CD4-positive, CD25-positive, alpha-beta regulatory T cell (primary cell): Measurements from ENCODE around the gene APOLD1. TPM values are rescaled to one million over a fixed set of nuclear protein-coding genes. Genes with fewer than 3 reads are reported as not detected.
"Not testable (repeated sequence)": the region's sequence is repeated elsewhere in the genome, so short reads cannot be mapped to it uniquely, and the experiment has no call there.

Experiments
- ATAC-seq, 2 donors: fragments of 150-1000 bp; cut with Tn5 transposase; one replicate each; pipeline ENCODE4 v1.10.0; 2021; ENCODE audit warnings: low read depth in 2 of 2, moderate number of reproducible peaks in 2 of 2, moderate library complexity in 1 of 2
- DNase-seq, 3 donors: peaks; one replicate each; pipeline versions ENCODE4 v3.0.0 to v3.0.0-alpha.2; 2012 to 2022; ENCODE audit warnings: mixed read lengths in 1 of 3
- H3K27ac ChIP-seq: one replicate; pipeline ENCODE4 v1.7.0; 2013; ENCODE audit warnings: mild to moderate bottlenecking, low read length; ENCODE audit not compliant: insufficient read depth, poor library complexity, severe bottlenecking
- H3K27me3 ChIP-seq: one replicate; pipeline ENCODE4 v1.7.0; 2013; ENCODE audit warnings: low read length; ENCODE audit not compliant: control insufficient read depth, insufficient read depth
- H3K36me3 ChIP-seq: one replicate; pipeline ENCODE4 v1.7.0; 2013; ENCODE audit warnings: mild to moderate bottlenecking, low read length, moderate library complexity; ENCODE audit not compliant: control insufficient read depth, insufficient read depth
- H3K4me1 ChIP-seq: 2 replicates; pipeline ENCODE4 v1.7.0; 2013; ENCODE audit warnings: mild to moderate bottlenecking, low read length; ENCODE audit not compliant: insufficient read depth, control insufficient read depth, poor library complexity, severe bottlenecking
- H3K4me3 ChIP-seq: one replicate; pipeline ENCODE4 v1.7.0; 2013; ENCODE audit warnings: low read depth, mild to moderate bottlenecking, low read length, moderate library complexity
- H3K9me3 ChIP-seq, 2 experiments: 1 replicate in 1 of 2; 2 replicates in 1 of 2; pipeline ENCODE4 v1.7.0; 2013; ENCODE audit warnings: low read length in 2 of 2, mild to moderate bottlenecking in 1 of 2, moderate library complexity in 1 of 2; ENCODE audit not compliant: control insufficient read depth in 2 of 2
- H3K27ac Mint-ChIP-seq, 3 donors: one replicate each; pipeline ENCODE4 v1.8.0; 2020 to 2022; ENCODE audit warnings: mild to moderate bottlenecking in 3 of 3, mixed read lengths in 3 of 3, moderate library complexity in 2 of 3
- H3K27me3 Mint-ChIP-seq: one replicate; pipeline ENCODE4 v1.8.0; 2022; ENCODE audit warnings: mild to moderate bottlenecking, mixed read lengths
- H3K36me3 Mint-ChIP-seq: one replicate; pipeline ENCODE4 v1.8.0; 2020; ENCODE audit warnings: mixed read lengths
- H3K4me1 Mint-ChIP-seq, 4 donors: one replicate each; pipeline ENCODE4 v1.8.0; 2020 to 2022; ENCODE audit warnings: mixed read lengths in 4 of 4, mild to moderate bottlenecking in 1 of 4
- H3K4me3 Mint-ChIP-seq, 4 donors: one replicate each; pipeline ENCODE4 v1.8.0; 2020 to 2022; ENCODE audit warnings: mild to moderate bottlenecking in 4 of 4, mixed read lengths in 4 of 4, moderate library complexity in 3 of 4
- H3K9me3 Mint-ChIP-seq, 7 donors: one replicate each; pipeline ENCODE4 v1.8.0; 2020 to 2022; ENCODE audit warnings: mixed read lengths in 7 of 7, mild to moderate bottlenecking in 3 of 7, moderate library complexity in 2 of 7
- polyA plus RNA-seq, 4 donors: library from polyadenylated mRNA; unstranded; fragments of 300-500 nt; fragmentation: Illumina TruSeq; gene quantifications; one replicate each; pipeline ENCODE4 v1.2.3, GENCODE V29; 2021
- total RNA-seq: library from RNA; stranded (reverse); gene quantifications from one replicate; pipeline ENCODE4 v1.2.3, GENCODE V29; 2022

APOLD1 gene
- total and polyA plus RNA-seq, 5 donors from 2014 or later = 1.9 to 3.9 (median 2.8) TPM

DNA sequence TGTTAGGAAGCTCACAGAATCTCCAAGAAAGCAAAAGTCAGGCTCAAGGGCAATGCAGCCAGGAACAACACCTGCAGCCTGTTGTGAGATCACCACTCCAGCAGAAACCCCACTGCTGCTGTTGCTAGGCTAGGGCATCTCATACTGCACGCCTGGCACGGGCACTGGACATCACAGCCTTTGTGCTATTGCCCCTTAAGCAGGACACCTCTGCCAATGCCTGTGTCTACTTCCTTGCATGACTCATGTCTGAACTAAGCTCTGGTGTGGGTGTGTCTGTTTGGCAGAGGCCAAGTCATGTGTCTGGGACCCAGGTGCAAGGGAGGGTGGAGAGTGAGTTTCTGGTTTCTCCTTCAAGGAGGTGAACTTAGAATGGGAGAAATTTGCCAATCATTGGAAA, 17.7 kb downstream of the APOLD1 start:
- DNase-seq (peak; percentile 12 to 89 (median 33)), ATAC-seq (peak; percentile 80 to 82)
- Histone ChIP-seq H3K9me3 (no peaks in the 10 kb centered on the region), H3K27ac (no peak overlapping the region), H3K4me1 (peaks cover 38% of the 10 kb centered on the region), H3K27me3 (no peaks in the 10 kb centered on the region), H3K36me3 (no peaks in the 10 kb centered on the region), H3K4me3 (peak overlapping the region; percentile 48)
- Mint-ChIP-seq H3K27ac (peak overlapping the region; percentile 84 to 98 (median 90)), H3K36me3 (peaks cover 2% of the 10 kb centered on the region), H3K27me3 (no peaks in the 10 kb centered on the region), H3K9me3 (peaks cover 0 to 4% (median 0%) of the 10 kb centered on the region in 7 donors), H3K4me1 (peaks cover 20 to 69% (median 43%) of the 10 kb centered on the region in 4 donors), H3K4me3 (peak overlapping the region; percentile 43 to 87 (median 70))

DNA sequence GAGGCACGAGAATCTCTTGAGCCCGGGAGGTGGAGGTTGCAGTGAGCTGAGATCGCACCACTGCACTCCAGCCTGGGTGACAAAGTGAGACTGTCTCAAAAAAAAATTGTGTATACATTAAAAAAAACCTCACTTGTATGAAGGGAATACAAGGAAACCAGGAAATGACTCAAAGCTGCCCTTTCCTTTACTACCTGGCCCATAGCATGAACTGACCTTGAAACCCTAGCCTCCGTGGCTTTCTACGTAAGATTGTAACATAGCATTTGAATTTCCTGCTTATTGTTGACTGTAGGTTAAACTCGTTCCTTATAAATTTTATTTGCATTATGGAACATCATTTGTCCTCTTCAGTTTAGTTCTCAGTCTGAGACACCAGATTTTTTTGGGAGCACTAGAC, 18.6 kb downstream of the APOLD1 start:
- peaks cover 2% of the 10 kb centered on the region for H3K36me3 Mint-ChIP-seq
- no peaks in the 10 kb centered on the region for H3K27me3 ChIP-seq
- peak overlapping the region; percentile 17 for H3K27ac ChIP-seq
- H3K4me1 Mint-ChIP-seq = peaks cover 25 to 77% (median 49%) of the 10 kb centered on the region in 4 donors
- H3K4me1 ChIP-seq = peaks cover 46% of the 10 kb centered on the region
- H3K27me3 Mint-ChIP-seq = no peaks in the 10 kb centered on the region
- no peaks in the 10 kb centered on the region for H3K9me3 ChIP-seq
- H3K36me3 ChIP-seq = no peaks in the 10 kb centered on the region
- peak overlapping the region in 1 of 4 donors; percentile 11 for H3K4me3 Mint-ChIP-seq
- peak overlapping the region; percentile 84 to 98 (median 85) for H3K27ac Mint-ChIP-seq
- H3K4me3 ChIP-seq = no peak overlapping the region
- ATAC-seq = no peak
- H3K9me3 Mint-ChIP-seq = peaks cover 0 to 4% (median 0%) of the 10 kb centered on the region in 7 donors
- DNase-seq = peak in 1 of 3 donors; percentile 73

DNA sequence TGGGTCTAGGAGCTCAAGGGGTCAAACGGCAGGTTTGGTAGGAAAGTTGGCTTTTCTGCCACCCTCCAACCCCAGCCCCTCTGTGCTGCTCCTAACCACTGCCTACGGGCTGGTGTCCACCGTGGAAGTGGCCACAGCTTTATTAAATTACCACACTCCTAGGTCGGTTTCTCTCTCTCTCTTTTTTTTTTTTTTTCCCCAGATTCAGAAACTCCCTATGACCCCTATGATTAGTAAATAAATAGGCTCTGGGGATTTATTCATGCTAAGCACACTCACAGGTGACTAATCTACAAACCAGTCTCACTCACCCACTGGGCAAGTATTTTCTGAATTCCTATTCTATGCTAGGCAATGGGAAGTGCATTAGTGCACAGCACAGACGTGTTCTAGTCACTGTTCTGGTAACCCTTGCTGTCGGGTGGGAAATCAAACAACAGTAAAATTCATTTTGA, 19.0 kb downstream of the APOLD1 start:
- peaks cover 51% of the 10 kb centered on the region for H3K4me1 ChIP-seq
- Mint-ChIP-seq H3K27ac (peak overlapping the region; percentile 85 to 99 (median 98)), H3K4me1 (peaks cover 25 to 81% (median 52%) of the 10 kb centered on the region in 4 donors), H3K36me3 (peaks cover 2% of the 10 kb centered on the region), H3K9me3 (peaks cover 0 to 4% (median 0%) of the 10 kb centered on the region in 7 donors), H3K27me3 (no peaks in the 10 kb centered on the region), H3K4me3 (peak overlapping the region in 2 of 4 donors; percentile 35 to 64)
- DNase-seq (no peak), ATAC-seq (no peak)
- no peaks in the 10 kb centered on the region for H3K9me3 ChIP-seq
- H3K4me3 ChIP-seq = no peak overlapping the region
- H3K36me3 ChIP-seq = no peaks in the 10 kb centered on the region
- H3K27me3 ChIP-seq = no peaks in the 10 kb centered on the region
- peak overlapping the region; percentile 17 for H3K27ac ChIP-seq

DNA sequence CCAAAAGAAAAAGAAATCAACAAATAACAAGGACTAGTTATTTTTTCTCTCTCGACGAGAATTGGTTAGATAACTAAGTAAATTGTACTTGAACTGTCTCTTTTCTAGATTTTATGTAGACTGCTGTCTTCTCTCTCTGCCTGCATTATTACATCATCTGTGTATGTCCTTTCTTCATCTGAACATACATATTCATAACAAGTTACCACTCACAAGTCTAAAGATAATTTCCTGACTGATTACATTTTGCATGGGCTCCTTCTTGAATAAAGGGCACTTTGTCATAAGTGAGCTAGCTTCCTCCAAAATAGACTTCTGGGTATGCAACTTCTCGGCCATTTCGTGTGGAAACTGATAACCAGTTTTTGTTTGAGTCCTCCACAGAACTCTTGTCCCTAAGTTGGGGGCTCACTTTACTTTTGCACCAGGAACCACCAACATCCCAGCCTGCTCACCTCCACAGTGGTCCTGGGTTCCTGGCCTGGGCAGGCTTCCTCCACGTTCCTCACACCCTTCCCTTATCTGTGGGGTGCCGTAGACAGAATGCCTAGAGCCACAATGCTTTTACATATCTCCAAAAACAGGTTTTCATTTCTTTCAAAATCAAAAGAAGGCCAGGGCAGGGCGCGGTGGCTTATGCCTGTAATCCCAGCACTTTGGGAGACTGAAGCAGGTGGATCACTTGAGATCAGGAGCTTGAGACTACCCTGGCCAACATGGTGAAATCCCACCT, 21.5 kb downstream of the APOLD1 start:
- peak overlapping the region; percentile 22 to 83 (median 36) for H3K4me3 Mint-ChIP-seq

DNA sequence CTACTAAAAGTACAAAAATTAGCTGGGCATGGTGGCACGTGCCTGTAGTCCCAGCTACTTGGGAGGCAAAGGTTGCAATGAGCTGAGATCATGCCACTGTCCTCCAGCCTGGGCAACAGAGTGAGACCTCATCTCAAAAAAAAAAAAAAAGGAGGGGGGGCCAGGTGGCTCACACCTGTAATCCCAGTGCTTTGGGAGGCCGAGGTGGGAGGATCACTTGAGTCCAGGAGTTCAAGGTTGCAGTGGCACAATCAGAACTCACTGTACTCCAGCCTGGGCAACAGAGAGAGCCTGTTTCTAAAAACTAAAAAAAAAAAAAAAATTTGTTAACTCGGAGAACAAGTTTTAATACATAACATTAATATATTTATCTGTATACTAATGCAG, 22.1 kb downstream of the APOLD1 start:
- H3K36me3 Mint-ChIP-seq, DNase-seq, H3K36me3 ChIP-seq, H3K9me3 ChIP-seq, H3K9me3 Mint-ChIP-seq, H3K27me3 Mint-ChIP-seq, ATAC-seq, H3K27me3 ChIP-seq: not testable (repeated sequence)
- H3K27ac Mint-ChIP-seq = peak overlapping the region; percentile 91 to 98 (median 98)
- H3K4me3 Mint-ChIP-seq = peak overlapping the region; percentile 41 to 83 (median 54)
- H3K4me3 ChIP-seq = peak overlapping the region; percentile 68
- peak overlapping the region; percentile 90 for H3K27ac ChIP-seq
- peaks cover 20 to 77% (median 48%) of the 10 kb centered on the region in 4 donors for H3K4me1 Mint-ChIP-seq
- peaks cover 51% of the 10 kb centered on the region for H3K4me1 ChIP-seq

More for the DNA sequence above, 21.5 kb downstream of the APOLD1 start:
- no peaks in the 10 kb centered on the region for H3K27me3 Mint-ChIP-seq
- ATAC-seq (no peak), DNase-seq (peak in 1 of 3 donors; percentile 30)
- Histone ChIP-seq H3K27ac (peak overlapping the region; percentile 90), H3K9me3 (no peaks in the 10 kb centered on the region), H3K4me1 (peaks cover 52% of the 10 kb centered on the region), H3K36me3 (no peaks in the 10 kb centered on the region), H3K27me3 (no peaks in the 10 kb centered on the region), H3K4me3 (no peak overlapping the region)
- H3K4me1 Mint-ChIP-seq = peaks cover 25 to 79% (median 53%) of the 10 kb centered on the region in 4 donors
- H3K27ac Mint-ChIP-seq = peak overlapping the region; percentile 91 to 98 (median 98)
- H3K9me3 Mint-ChIP-seq = peaks cover 0 to 2% (median 0%) of the 10 kb centered on the region in 7 donors
- no peaks in the 10 kb centered on the region for H3K36me3 Mint-ChIP-seq

DNA sequence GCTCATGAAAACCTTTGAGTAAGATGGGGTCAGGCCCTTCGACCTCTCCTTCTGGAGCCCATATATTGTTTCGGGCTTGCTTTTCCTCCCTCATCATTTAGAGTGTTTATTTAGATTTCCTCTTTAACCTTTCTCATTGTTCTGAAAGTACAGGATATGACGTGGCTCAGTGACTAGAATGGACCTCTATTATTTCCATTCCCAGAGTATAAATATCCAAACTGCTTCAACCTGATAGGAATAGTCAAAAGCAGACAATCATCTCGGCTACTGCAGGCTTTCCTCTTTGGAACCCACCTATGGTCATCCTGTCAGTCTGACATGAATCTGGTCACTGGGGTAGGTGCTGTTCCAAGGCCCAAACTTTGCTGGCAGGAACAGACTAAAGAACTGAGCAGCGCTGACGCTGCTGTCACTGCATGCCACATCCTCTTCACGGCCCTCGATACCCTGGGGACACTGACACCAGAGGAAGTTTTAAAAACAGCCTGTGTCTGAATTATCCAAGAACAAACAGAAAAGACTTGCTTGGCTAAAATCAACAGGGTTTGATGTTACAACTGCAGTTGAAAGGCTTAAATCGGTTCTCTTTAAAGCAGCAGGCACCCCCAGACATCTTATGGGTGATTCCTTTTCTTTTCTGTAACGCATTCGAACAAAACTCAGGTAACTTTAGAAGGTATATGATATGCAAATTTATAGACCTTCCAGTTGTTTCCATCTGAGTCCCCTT, 22.7 kb downstream of the APOLD1 start:
- Mint-ChIP-seq H3K27ac (peak overlapping the region; percentile 98 to 100 (median 98)), H3K4me1 (peaks cover 23 to 77% (median 50%) of the 10 kb centered on the region in 4 donors), H3K4me3 (peak overlapping the region; percentile 64 to 90 (median 82)), H3K9me3 (peaks cover 0 to 2% (median 0%) of the 10 kb centered on the region in 7 donors), H3K36me3 (peaks cover 1% of the 10 kb centered on the region), H3K27me3 (no peaks in the 10 kb centered on the region)
- Histone ChIP-seq H3K27me3 (no peaks in the 10 kb centered on the region), H3K27ac (peak overlapping the region; percentile 90), H3K4me3 (peak overlapping the region; percentile 68), H3K4me1 (peaks cover 45% of the 10 kb centered on the region), H3K36me3 (no peaks in the 10 kb centered on the region), H3K9me3 (no peaks in the 10 kb centered on the region)
- ATAC-seq = peak; percentile 76
- peak; percentile 18 to 91 (median 81) for DNase-seq

DNA sequence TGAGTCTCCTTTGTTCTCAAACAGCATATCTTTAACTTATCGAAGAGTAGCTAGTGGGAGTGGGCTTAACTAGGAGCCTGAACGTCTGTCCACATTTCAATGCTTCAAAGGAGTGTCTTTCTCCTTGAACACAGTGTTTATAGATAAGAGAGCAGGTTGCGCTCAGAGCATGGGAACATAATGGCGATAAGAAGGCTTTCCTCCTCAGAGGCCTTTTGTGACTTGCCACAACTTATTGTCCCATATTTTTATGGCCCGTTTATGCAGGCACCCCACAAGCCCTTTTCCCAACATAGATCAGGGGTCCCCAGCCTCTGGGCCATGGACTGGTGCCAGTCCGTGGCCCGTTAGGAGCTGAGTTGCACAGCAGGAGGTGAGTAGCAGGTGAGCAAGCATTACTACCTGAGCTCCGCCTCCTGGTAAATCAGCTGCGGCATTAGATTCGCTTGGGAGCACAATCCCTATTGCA, 25.1 kb downstream of the APOLD1 start:
- H3K9me3 Mint-ChIP-seq = peaks cover 0 to 2% (median 0%) of the 10 kb centered on the region in 7 donors
- peaks cover 25 to 76% (median 49%) of the 10 kb centered on the region in 4 donors for H3K4me1 Mint-ChIP-seq
- H3K36me3 ChIP-seq = peaks cover 6% of the 10 kb centered on the region
- H3K4me3 ChIP-seq = no peak overlapping the region
- H3K27me3 Mint-ChIP-seq = no peaks in the 10 kb centered on the region
- H3K27ac Mint-ChIP-seq = peak overlapping the region in 2 of 3 donors; percentile 69 to 73
- no peak for DNase-seq
- H3K27ac ChIP-seq = no peak overlapping the region
- no peaks in the 10 kb centered on the region for H3K27me3 ChIP-seq
- no peak for ATAC-seq
- H3K4me1 ChIP-seq = peaks cover 54% of the 10 kb centered on the region
- peak overlapping the region in 1 of 4 donors; percentile 15 for H3K4me3 Mint-ChIP-seq
- H3K36me3 Mint-ChIP-seq = peaks cover 6% of the 10 kb centered on the region
- no peaks in the 10 kb centered on the region for H3K9me3 ChIP-seq
